Suprapubic skin (tissue), 4 donors: ENCODE results near the gene PGAM5.

Experiments
- CTCF ChIP-seq, 2 donors: fragments of 200-600 bp in 1 of 2; fragments of 450-650 bp in 1 of 2; sonication (generic) in 1 of 2; IDR thresholded peaks; one replicate each; pipeline ENCODE4 v1.5.1; 2016 to 2019; ENCODE audit warnings: antibody characterized with exemption in 2 of 2, mild to moderate bottlenecking in 1 of 2, moderate library complexity in 1 of 2
- EP300 ChIP-seq: sonication (generic); formaldehyde crosslinking; IDR thresholded peaks from one replicate; pipeline ENCODE4 v1.6.1; 2017; ENCODE audit warnings: antibody characterized with exemption
- POLR2A ChIP-seq, 2 donors: fragments of 450-650 bp; IDR thresholded peaks; one replicate each; pipeline ENCODE4 v1.6.1; 2017; ENCODE audit warnings: antibody characterized with exemption in 2 of 2, mild to moderate bottlenecking in 2 of 2, moderate library complexity in 2 of 2
- POLR2AphosphoS5 ChIP-seq, 3 donors: sonication (generic); formaldehyde crosslinking; IDR thresholded peaks; one replicate each; pipeline ENCODE4 v1.6.1; 2017; ENCODE audit warnings: antibody characterized with exemption in 3 of 3

GRCh38 chr12:132723764-132724140 is 13.1 kb downstream of the PGAM5 start:
- TF ChIP-seq POLR2A (IDR thresholded peaks at IDR 0.05) (no peak), CTCF (IDR thresholded peaks at IDR 0.05) (no peak), EP300 (no peak), POLR2AphosphoS5 (IDR thresholded peaks at IDR 0.05) (no peak)
